Smooth muscle cell (in vitro differentiated cells): ENCODE results near the gene ATP11B. TPM values are rescaled to one million over a fixed set of nuclear protein-coding genes. Genes with fewer than 3 reads are reported as not detected.
"Not testable (repeated sequence)": the region's sequence is repeated elsewhere in the genome, so short reads cannot be mapped to it uniquely, and the experiment has no call there.

Source experiments
- DNase-seq: peaks from one replicate; lab custom pipeline; 2025; ENCODE audit not compliant: unreplicated experiment; lab: John Stamatoyannopoulos, UW
- H2AFZ ChIP-seq: fragments of 200-600 bp; sonication (generic); 2 replicates; pipeline ENCODE4 v1.6.0; 2016; ENCODE audit warnings: antibody characterized with exemption, low read depth, mild to moderate bottlenecking
- H3F3A ChIP-seq: fragments of 200-600 bp; sonication (generic); 2 replicates; pipeline ENCODE4 v1.6.0; 2017; ENCODE audit warnings: antibody characterized with exemption, low read depth
- H3K27ac ChIP-seq: fragments of 200-600 bp; sonication (generic); 2 replicates; pipeline ENCODE4 v1.5.1; 2016; ENCODE audit warnings: low read depth, mild to moderate bottlenecking
- H3K27me3 ChIP-seq: fragments of 200-600 bp; sonication (generic); 2 replicates; pipeline ENCODE4 v1.6.1; 2016; ENCODE audit warnings: low read depth, mild to moderate bottlenecking
- H3K36me3 ChIP-seq: fragments of 200-600 bp; sonication (generic); 2 replicates; pipeline ENCODE4 v1.5.1; 2016; ENCODE audit warnings: low read depth
- H3K4me1 ChIP-seq: fragments of 200-600 bp; sonication (generic); 2 replicates; pipeline ENCODE4 v1.5.1; 2016; ENCODE audit warnings: low read depth
- H3K4me2 ChIP-seq: fragments of 200-600 bp; sonication (generic); 2 replicates; pipeline ENCODE4 v1.6.0; 2016; ENCODE audit warnings: mild to moderate bottlenecking
- H3K4me3 ChIP-seq: fragments of 200-600 bp; sonication (generic); 2 replicates; pipeline ENCODE4 v1.5.1; 2016; ENCODE audit warnings: mild to moderate bottlenecking
- H3K79me2 ChIP-seq: fragments of 200-600 bp; sonication (generic); 2 replicates; pipeline ENCODE4 v1.6.0; 2016; ENCODE audit warnings: low read depth, mild to moderate bottlenecking
- H3K9ac ChIP-seq: fragments of 200-600 bp; sonication (generic); 2 replicates; pipeline ENCODE4 v1.6.0; 2016; ENCODE audit warnings: low read depth
- H3K9me3 ChIP-seq: fragments of 200-600 bp; sonication (generic); replicated peaks from 2 replicates; pipeline ENCODE4 v1.5.1; 2016; ENCODE audit warnings: low read depth
- H4K20me1 ChIP-seq: fragments of 200-600 bp; sonication (generic); 2 replicates; pipeline ENCODE4 v1.6.0; 2016; ENCODE audit warnings: low read depth
- WGBS: methylation state at CpG from one replicate; pipeline ENCODE4 v1.1.7; 2016; ENCODE audit warnings: low lambda C conversion rate; 5-methylcytosine and 5-hydroxymethylcytosine counted together
- polyA plus RNA-seq: library from polyadenylated mRNA; unstranded; fragments of >200 nt; fragmentation: Nextera tagmentation; extraction: Ambion mirVana; gene quantifications from 2 replicates; pipeline ENCODE4 v1.2.1, GENCODE V29; 2016
- total RNA-seq: library from RNA; depleted of rRNA; stranded (reverse); fragments of >200 nt; gene quantifications from 2 replicates; pipeline ENCODE4 v1.2.3, GENCODE V29; 2014
- TF ChIP-seq, protein P1 (sequence below): fragments of 200-600 bp; sonication (generic); IDR thresholded peaks from 2 replicates; pipeline ENCODE4 v1.5.1; 2017; ENCODE audit warnings: borderline replicate concordance, mild to moderate bottlenecking, antibody characterized with exemption; ENCODE audit not compliant: insufficient read depth, poor library complexity, severe bottlenecking

The ATP11B gene
- total and polyA plus RNA-seq, 2 experiments from 2014 or later, result 12.0 to 48.7 TPM

DNA sequence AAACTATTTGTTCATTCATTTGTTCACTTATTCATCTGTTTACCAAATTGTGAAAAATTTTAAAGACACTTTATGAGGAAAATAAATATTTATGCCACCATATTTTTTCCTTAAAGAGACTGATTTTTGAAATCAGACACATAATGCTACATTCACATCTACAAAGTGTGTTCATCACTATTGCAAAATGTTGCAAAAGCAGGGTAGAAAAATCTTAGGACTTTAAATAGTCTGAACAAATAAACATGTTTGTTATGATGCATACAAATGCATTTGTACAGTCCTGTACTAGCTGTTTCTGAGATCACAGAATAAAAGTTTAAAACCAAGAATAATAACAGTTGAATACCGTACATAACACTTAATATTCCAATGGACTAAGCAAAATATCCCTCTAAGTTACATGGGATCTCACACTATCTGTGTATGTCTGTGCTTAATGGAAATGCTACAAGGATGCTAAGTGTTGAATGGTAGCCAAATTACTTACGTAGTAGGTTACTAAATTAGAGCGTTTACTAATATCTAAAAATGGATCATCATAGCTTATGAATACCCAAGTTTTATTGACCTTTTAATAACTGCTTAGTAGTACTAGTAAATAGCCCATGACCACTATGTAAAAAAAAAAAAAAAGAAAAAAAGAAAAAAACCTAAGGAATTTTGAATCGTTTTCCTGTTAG is 25.1 kb downstream of the ATP11B start:
- Histone ChIP-seq H3F3A (no peaks in the 10 kb centered on the region), H3K4me1 (no peaks in the 10 kb centered on the region), H4K20me1 (peaks cover 75% of the 10 kb centered on the region), H3K4me2 (peak overlapping the region; percentile 86), H3K27me3 (no peaks in the 10 kb centered on the region), H3K9ac (no peak overlapping the region), H3K4me3 (peak overlapping the region; percentile 51), H2AFZ (no peak overlapping the region), H3K27ac (no peak overlapping the region), H3K9me3 (no peaks in the 10 kb centered on the region), H3K79me2 (peaks cover 79% of the 10 kb centered on the region), H3K36me3 (peaks cover 6% of the 10 kb centered on the region)
- TF ChIP-seq, protein P1, sequence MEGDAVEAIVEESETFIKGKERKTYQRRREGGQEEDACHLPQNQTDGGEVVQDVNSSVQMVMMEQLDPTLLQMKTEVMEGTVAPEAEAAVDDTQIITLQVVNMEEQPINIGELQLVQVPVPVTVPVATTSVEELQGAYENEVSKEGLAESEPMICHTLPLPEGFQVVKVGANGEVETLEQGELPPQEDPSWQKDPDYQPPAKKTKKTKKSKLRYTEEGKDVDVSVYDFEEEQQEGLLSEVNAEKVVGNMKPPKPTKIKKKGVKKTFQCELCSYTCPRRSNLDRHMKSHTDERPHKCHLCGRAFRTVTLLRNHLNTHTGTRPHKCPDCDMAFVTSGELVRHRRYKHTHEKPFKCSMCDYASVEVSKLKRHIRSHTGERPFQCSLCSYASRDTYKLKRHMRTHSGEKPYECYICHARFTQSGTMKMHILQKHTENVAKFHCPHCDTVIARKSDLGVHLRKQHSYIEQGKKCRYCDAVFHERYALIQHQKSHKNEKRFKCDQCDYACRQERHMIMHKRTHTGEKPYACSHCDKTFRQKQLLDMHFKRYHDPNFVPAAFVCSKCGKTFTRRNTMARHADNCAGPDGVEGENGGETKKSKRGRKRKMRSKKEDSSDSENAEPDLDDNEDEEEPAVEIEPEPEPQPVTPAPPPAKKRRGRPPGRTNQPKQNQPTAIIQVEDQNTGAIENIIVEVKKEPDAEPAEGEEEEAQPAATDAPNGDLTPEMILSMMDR, result no peak
- DNase-seq, result no peak
- 66% methylated on average over 4 of the region's 4 CpGs for WGBS

DNA sequence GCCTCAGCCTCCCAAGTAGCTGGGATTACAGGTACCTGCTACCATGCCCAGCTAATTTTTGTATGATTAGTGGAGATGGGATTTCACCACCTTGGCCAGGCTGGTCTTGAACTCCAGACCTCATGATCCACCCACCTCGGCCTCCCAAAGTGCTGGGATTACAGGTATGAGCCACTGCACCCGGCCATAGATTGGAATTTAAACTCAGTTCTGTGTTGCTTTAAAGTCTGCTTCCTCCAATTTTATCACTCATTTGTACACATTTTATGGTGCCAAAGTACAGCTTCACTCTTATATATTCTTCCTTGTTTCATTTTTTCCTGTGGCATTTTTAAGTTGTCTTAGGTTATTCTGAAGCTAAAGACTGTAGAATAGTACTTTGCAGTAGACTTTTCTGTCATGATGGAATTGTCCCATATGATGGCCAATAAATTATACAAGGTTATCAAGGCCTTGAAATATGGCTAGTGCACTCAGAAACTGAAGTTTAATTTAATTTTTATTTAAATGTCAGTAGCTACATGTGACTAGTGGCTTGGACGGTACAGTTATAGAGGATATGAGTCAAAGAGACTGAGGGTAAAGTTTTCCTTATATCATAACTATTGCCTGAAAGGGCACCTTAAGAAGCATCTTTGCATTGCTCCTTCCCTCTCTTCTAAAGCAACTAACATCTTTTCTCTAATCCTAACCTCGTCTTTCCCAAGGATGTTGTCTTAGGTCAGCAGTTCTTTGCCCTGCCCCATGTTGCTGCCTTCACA is 28.1 kb downstream of the ATP11B start:
- H3K27ac ChIP-seq, result no peak overlapping the region

DNA sequence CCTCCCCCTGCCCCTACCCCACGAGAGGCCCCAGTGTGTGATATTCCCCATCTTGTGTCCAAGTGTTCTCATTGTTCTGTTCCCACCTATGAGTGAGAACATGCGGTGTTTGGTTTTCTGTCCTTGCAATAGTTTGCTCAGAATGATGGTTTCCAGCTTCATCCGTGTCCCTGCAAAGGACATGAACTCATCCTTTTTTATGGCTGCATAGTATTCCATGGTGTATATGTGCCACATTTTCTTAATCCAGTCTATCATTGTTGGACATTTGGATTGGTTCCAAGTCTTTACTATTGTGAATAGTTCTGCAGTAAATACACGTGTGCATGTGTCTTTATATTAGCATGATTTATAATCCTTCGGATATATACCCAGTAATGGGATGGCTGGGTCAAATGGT is 29.0 kb downstream of the ATP11B start:
- not testable (repeated sequence) for DNase-seq, H3K4me2 ChIP-seq, H3K9me3 ChIP-seq, H3K36me3 ChIP-seq, H3K4me3 ChIP-seq, H3K27ac ChIP-seq, H3F3A ChIP-seq, H3K9ac ChIP-seq, H2AFZ ChIP-seq, H3K27me3 ChIP-seq, H3K4me1 ChIP-seq
- WGBS, result 96% methylated on average over 5 of the region's 5 CpGs
- peaks cover 75% of the 10 kb centered on the region for H4K20me1 ChIP-seq
- peaks cover 71% of the 10 kb centered on the region for H3K79me2 ChIP-seq

More for the DNA sequence above, 28.1 kb downstream of the ATP11B start:
- H3K9ac ChIP-seq, result no peak overlapping the region
- H4K20me1 ChIP-seq, result peaks cover 75% of the 10 kb centered on the region
- 96% methylated on average over 4 of the region's 4 CpGs for WGBS
- TF ChIP-seq, protein P1, result no peak
- no peaks in the 10 kb centered on the region for H3F3A ChIP-seq
- no peaks in the 10 kb centered on the region for H3K27me3 ChIP-seq
- H3K4me3 ChIP-seq, result no peak overlapping the region
- no peak overlapping the region for H3K4me2 ChIP-seq
- peaks cover 71% of the 10 kb centered on the region for H3K79me2 ChIP-seq
- DNase-seq, result no peak
- peaks cover 6% of the 10 kb centered on the region for H3K36me3 ChIP-seq
- H3K9me3 ChIP-seq, result no peaks in the 10 kb centered on the region
- H2AFZ ChIP-seq, result no peak overlapping the region
- no peaks in the 10 kb centered on the region for H3K4me1 ChIP-seq

DNA sequence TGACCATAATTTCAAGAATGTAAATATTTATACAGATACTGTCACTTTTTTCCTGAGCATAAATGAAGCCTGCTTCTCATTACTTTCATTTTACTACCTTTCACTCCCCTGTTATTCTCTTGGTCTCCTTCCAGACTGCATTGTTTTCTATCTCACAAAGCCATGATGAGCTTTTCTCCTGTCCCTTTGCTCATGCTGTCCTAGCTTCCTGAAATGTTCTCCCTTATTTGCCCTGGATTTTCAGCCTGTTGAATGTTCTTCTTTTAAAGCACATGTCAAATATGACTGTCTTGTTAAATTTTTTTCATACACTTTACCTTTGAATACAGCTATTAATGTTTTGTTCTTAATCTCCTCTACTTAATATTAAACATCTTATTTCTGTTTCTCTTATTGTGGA is 31.7 kb downstream of the ATP11B start:
- Histone ChIP-seq H3K9ac (no peak overlapping the region), H3K36me3 (peaks cover 6% of the 10 kb centered on the region), H3K9me3 (no peaks in the 10 kb centered on the region), H3K79me2 (peaks cover 51% of the 10 kb centered on the region), H3F3A (no peaks in the 10 kb centered on the region), H3K4me1 (no peaks in the 10 kb centered on the region), H3K4me2 (no peak overlapping the region), H3K4me3 (no peak overlapping the region), H3K27ac (no peak overlapping the region), H3K27me3 (no peaks in the 10 kb centered on the region), H4K20me1 (peaks cover 60% of the 10 kb centered on the region), H2AFZ (no peak overlapping the region)
- no peak for DNase-seq
- TF ChIP-seq, protein P1, result no peak
